ENCODE data around the gene PHLPP1. TPM values are rescaled to one million over a fixed set of nuclear protein-coding genes. Genes with fewer than 3 reads are reported as not detected.

PHLPP1 gene
- total RNA-seq, 2 donors from 2014 or later: 8.1 to 11.6 TPM

GRCh38 chr18:62721839-62722795 lies 6.8 kb downstream of the PHLPP1 start:
- no peak for TF ChIP-seq CTCF (IDR thresholded peaks at IDR 0.05)
- ATAC-seq (ENCODE audit: insufficient number of reproducible peaks, low FRiP score, low read depth): no peak
- no peaks in the 10 kb centered on the region for H3K27me3 ChIP-seq (replicated peaks; ENCODE audit: insufficient read depth)
- peak overlapping the region; percentile 25 for H3K4me3 ChIP-seq
- H3K9me3 ChIP-seq: no peaks in the 10 kb centered on the region
- peaks cover 16 to 64% of the 10 kb centered on the region in 2 donors for H3K4me1 ChIP-seq (ENCODE audit: control insufficient read depth in 1 of 2, low read depth in 2 of 2)
- no peak overlapping the region for H3K27ac ChIP-seq
- no peaks in the 10 kb centered on the region for H3K36me3 ChIP-seq
- DNase-seq (ENCODE audit: low spot score): no peak

GRCh38 chr18:62723666-62724281 lies 8.4 kb downstream of the PHLPP1 start:
- no peaks in the 10 kb centered on the region for H3K9me3 ChIP-seq

GRCh38 chr18:62725896-62726295 lies 10.6 kb downstream of the PHLPP1 start:
- no peak overlapping the region for H3K27ac ChIP-seq
- H3K4me1 ChIP-seq (ENCODE audit: control insufficient read depth in 1 of 2, low read depth in 2 of 2): peaks cover 9 to 40% of the 10 kb centered on the region in 2 donors
- DNase-seq (ENCODE audit: low spot score) (no peak), ATAC-seq (ENCODE audit: insufficient number of reproducible peaks, low FRiP score, low read depth) (no peak)
- no peak for TF ChIP-seq CTCF (IDR thresholded peaks at IDR 0.05)
- H3K36me3 ChIP-seq: no peaks in the 10 kb centered on the region
- H3K4me3 ChIP-seq: no peak overlapping the region
- no peaks in the 10 kb centered on the region for H3K27me3 ChIP-seq (replicated peaks; ENCODE audit: insufficient read depth)
- no peaks in the 10 kb centered on the region for H3K9me3 ChIP-seq

More at GRCh38 chr18:62723666-62724281, 8.4 kb downstream of the PHLPP1 start:
- ATAC-seq (ENCODE audit: insufficient number of reproducible peaks, low FRiP score, low read depth) (no peak), DNase-seq (ENCODE audit: low spot score) (no peak)
- Histone ChIP-seq H3K4me1 (ENCODE audit: control insufficient read depth in 1 of 2, low read depth in 2 of 2) (peaks cover 9 to 56% of the 10 kb centered on the region in 2 donors), H3K4me3 (peak overlapping the region; percentile 39), H3K36me3 (no peaks in the 10 kb centered on the region), H3K27ac (peak overlapping the region in 1 of 2 donors; percentile 14), H3K27me3 (replicated peaks; ENCODE audit: insufficient read depth) (no peaks in the 10 kb centered on the region)
- TF ChIP-seq CTCF (IDR thresholded peaks at IDR 0.05): no peak

- no peak for DNase-seq (ENCODE audit: low spot score)
- Histone ChIP-seq H3K4me1 (ENCODE audit: control insufficient read depth in 1 of 2, low read depth in 2 of 2) (peaks cover 0 to 17% of the 10 kb centered on the region in 2 donors), H3K4me3 (no peak overlapping the region), H3K27me3 (replicated peaks; ENCODE audit: insufficient read depth) (no peaks in the 10 kb centered on the region), H3K9me3 (peaks cover 7% of the 10 kb centered on the region), H3K27ac (no peak overlapping the region), H3K36me3 (no peaks in the 10 kb centered on the region)
- no peak for TF ChIP-seq CTCF (IDR thresholded peaks at IDR 0.05)
- no peak for ATAC-seq (ENCODE audit: insufficient number of reproducible peaks, low FRiP score, low read depth)
Observed at GRCh38 chr18:62728254-62728653, 12.9 kb downstream of the PHLPP1 start.

Data from thoracic aorta (tissue), 2 donors.